Mesenchymal stem cell (in vitro differentiated cells and primary cell): ENCODE data around the gene PTPRN2.
"Not testable (repeated sequence)": the region's sequence is repeated elsewhere in the genome, so short reads cannot be mapped to it uniquely, and the experiment has no call there.

Experiments used
- DNase-seq: peaks from one replicate; pipeline ENCODE4 v3.0.0-alpha.2; 2013
- H2AFZ ChIP-seq: one replicate; pipeline ENCODE4 v1.6.1; 2013; ENCODE audit warnings: low read depth, mild to moderate bottlenecking, control low read depth, inconsistent platforms, low read length, moderate library complexity
- H2AK5ac ChIP-seq: 2 replicates; pipeline ENCODE4 v1.6.1; 2013; ENCODE audit warnings: low read length, moderate library complexity, mild to moderate bottlenecking, inconsistent platforms; ENCODE audit not compliant: severe bottlenecking
- H2BK120ac ChIP-seq: one replicate; pipeline ENCODE4 v1.6.1; 2013; ENCODE audit warnings: low read depth, mild to moderate bottlenecking, inconsistent platforms, low read length, moderate library complexity
- H2BK12ac ChIP-seq, 2 experiments: one replicate each; pipeline ENCODE4 v1.6.1; 2013; ENCODE audit warnings: inconsistent platforms in 2 of 2, low read length in 2 of 2, mild to moderate bottlenecking in 2 of 2, moderate library complexity in 2 of 2, control low read depth in 1 of 2
- H2BK15ac ChIP-seq: one replicate; pipeline ENCODE4 v1.6.1; 2013; ENCODE audit warnings: mild to moderate bottlenecking, low read depth, inconsistent platforms; ENCODE audit not compliant: poor library complexity, severe bottlenecking
- H2BK5ac ChIP-seq: 2 replicates; pipeline ENCODE4 v1.6.1; 2013; ENCODE audit warnings: low read depth, mild to moderate bottlenecking, low read length, control low read depth, inconsistent platforms; ENCODE audit not compliant: poor library complexity, severe bottlenecking
- H3K14ac ChIP-seq, 2 experiments: one replicate each; pipeline ENCODE4 v1.6.1; 2013; ENCODE audit warnings: inconsistent platforms in 2 of 2, low read length in 2 of 2, control low read depth in 1 of 2, mild to moderate bottlenecking in 1 of 2, moderate library complexity in 1 of 2
- H3K18ac ChIP-seq, 2 experiments: one replicate each; pipeline ENCODE4 v1.6.1; 2013; ENCODE audit warnings: inconsistent platforms in 2 of 2, low read length in 2 of 2, control low read depth in 1 of 2, low read depth in 1 of 2, mild to moderate bottlenecking in 1 of 2
- H3K23ac ChIP-seq, 2 experiments: one replicate each; pipeline ENCODE4 v1.6.1; 2013; ENCODE audit warnings: inconsistent platforms in 2 of 2, low read length in 2 of 2, mild to moderate bottlenecking in 2 of 2, moderate library complexity in 2 of 2, control low read depth in 1 of 2
- H3K27ac ChIP-seq: 2 replicates; pipeline ENCODE4 v1.5.1; 2013; ENCODE audit warnings: mild to moderate bottlenecking, moderate library complexity, low read length, control low read depth, inconsistent platforms; ENCODE audit not compliant: poor library complexity, severe bottlenecking
- H3K27me3 ChIP-seq, 2 experiments: 2 replicates each; pipeline versions ENCODE4 v1.6.1 to v1.7.0; 2013; ENCODE audit warnings: low read length in 2 of 2, mild to moderate bottlenecking in 2 of 2, moderate library complexity in 2 of 2, control low read depth in 1 of 2, inconsistent platforms in 1 of 2; ENCODE audit not compliant: control insufficient read depth in 1 of 2, insufficient read depth in 1 of 2
- H3K36me3 ChIP-seq, 2 experiments: 2 replicates each; pipeline versions ENCODE4 v1.6.1 to v1.7.0; 2013; ENCODE audit warnings: low read length in 2 of 2, control low read depth in 1 of 2, inconsistent platforms in 1 of 2, low read depth in 1 of 2, mild to moderate bottlenecking in 1 of 2; ENCODE audit not compliant: insufficient read depth in 2 of 2, control insufficient read depth in 1 of 2
- H3K4ac ChIP-seq, 2 experiments: one replicate each; pipeline ENCODE4 v1.6.1; 2013; ENCODE audit warnings: inconsistent platforms in 2 of 2, low read length in 2 of 2, mild to moderate bottlenecking in 2 of 2, moderate library complexity in 2 of 2, control low read depth in 1 of 2, low read depth in 1 of 2
- H3K4me1 ChIP-seq: 2 replicates; pipeline ENCODE4 v1.6.1; 2013; ENCODE audit warnings: low read depth, low read length, control low read depth; ENCODE audit not compliant: control insufficient read depth, insufficient read depth
- H3K4me2 ChIP-seq: 2 replicates; pipeline ENCODE4 v1.6.1; 2013; ENCODE audit warnings: low read length, mild to moderate bottlenecking, inconsistent platforms; ENCODE audit not compliant: poor library complexity, severe bottlenecking
- H3K4me3 ChIP-seq, 2 experiments: 2 replicates each; pipeline versions ENCODE4 v1.5.1 to v1.7.0; 2013; ENCODE audit warnings: low read length in 2 of 2, mild to moderate bottlenecking in 2 of 2, control low read depth in 1 of 2, low read depth in 1 of 2; ENCODE audit not compliant: insufficient read depth in 1 of 2
- H3K79me1 ChIP-seq: replicated peaks from 2 replicates; pipeline ENCODE4 v1.6.1; 2013; ENCODE audit warnings: mild to moderate bottlenecking, control low read depth, low read length, inconsistent platforms; ENCODE audit not compliant: poor library complexity, severe bottlenecking
- H3K9ac ChIP-seq: 2 replicates; pipeline ENCODE4 v1.7.0; 2013; ENCODE audit warnings: mild to moderate bottlenecking, low read length, moderate library complexity
- H3K9me3 ChIP-seq: 2 replicates; pipeline ENCODE4 v1.7.0; 2013; ENCODE audit warnings: mild to moderate bottlenecking, low read length; ENCODE audit not compliant: control insufficient read depth
- H4K8ac ChIP-seq: one replicate; pipeline ENCODE4 v1.6.1; 2013; ENCODE audit warnings: inconsistent platforms, mild to moderate bottlenecking, low read length, moderate library complexity
- H4K91ac ChIP-seq: one replicate; pipeline ENCODE4 v1.6.1; 2013; ENCODE audit warnings: mild to moderate bottlenecking, low read length, inconsistent platforms
- WGBS: methylation state at CpG from one replicate; pipeline ENCODE4 v1.1.7; 2013; ENCODE audit warnings: mixed read lengths; 5-methylcytosine and 5-hydroxymethylcytosine counted together

Gene PTPRN2

GRCh38 chr7:158460665-158461064 is 127.0 kb downstream of the PTPRN2 start:
- H3K27ac ChIP-seq = no peak overlapping the region
- H2AFZ ChIP-seq = no peak overlapping the region
- H4K8ac ChIP-seq = no peak overlapping the region
- H3K23ac ChIP-seq = no peak overlapping the region
- no peak overlapping the region for H3K9ac ChIP-seq
- no peak overlapping the region for H3K4me3 ChIP-seq
- H3K14ac ChIP-seq = no peak overlapping the region
- H2AK5ac ChIP-seq = no peak overlapping the region
- WGBS = 92% methylated on average over 6 of the region's 6 CpGs
- H3K79me1 ChIP-seq = no peaks in the 10 kb centered on the region
- H3K9me3 ChIP-seq = peaks cover 11% of the 10 kb centered on the region
- no peaks in the 10 kb centered on the region for H3K4me1 ChIP-seq
- no peak overlapping the region for H3K4me2 ChIP-seq
- H2BK15ac ChIP-seq = no peak overlapping the region
- H2BK5ac ChIP-seq = no peak overlapping the region
- no peak overlapping the region for H3K4ac ChIP-seq
- no peak overlapping the region for H4K91ac ChIP-seq
- H3K27me3 ChIP-seq = no peaks in the 10 kb centered on the region
- H3K36me3 ChIP-seq = peaks cover 0 to 3% of the 10 kb centered on the region in 2 experiments
- no peak overlapping the region for H2BK120ac ChIP-seq
- no peak overlapping the region for H3K18ac ChIP-seq
- no peak overlapping the region for H2BK12ac ChIP-seq
- no peak for DNase-seq

- Histone ChIP-seq H4K8ac (no peak overlapping the region), H4K91ac (no peak overlapping the region), H2BK5ac (no peak overlapping the region), H3K4ac (no peak overlapping the region), H3K4me1 (no peaks in the 10 kb centered on the region), H3K27me3 (no peaks in the 10 kb centered on the region), H3K9ac (no peak overlapping the region), H3K4me3 (no peak overlapping the region), H2AK5ac (no peak overlapping the region), H3K23ac (no peak overlapping the region), H3K27ac (no peak overlapping the region), H3K14ac (no peak overlapping the region), H2BK15ac (no peak overlapping the region), H3K36me3 (peaks cover 0 to 3% of the 10 kb centered on the region in 2 experiments), H3K4me2 (no peak overlapping the region), H3K9me3 (peaks cover 11% of the 10 kb centered on the region), H2AFZ (no peak overlapping the region), H3K18ac (no peak overlapping the region), H3K79me1 (no peaks in the 10 kb centered on the region), H2BK120ac (no peak overlapping the region), H2BK12ac (no peak overlapping the region)
- no peak for DNase-seq
- 70% methylated on average over 13 of the region's 13 CpGs for WGBS
Measured at GRCh38 chr7:158458716-158459282, 128.8 kb downstream of the PTPRN2 start.

GRCh38 chr7:158458096-158458495 is 129.5 kb downstream of the PTPRN2 start:
- Histone ChIP-seq H2BK15ac (no peak overlapping the region), H2AK5ac (no peak overlapping the region), H3K27ac (no peak overlapping the region), H3K9ac (no peak overlapping the region), H3K9me3 (peaks cover 6% of the 10 kb centered on the region), H3K14ac (no peak overlapping the region), H3K18ac (no peak overlapping the region), H3K79me1 (no peaks in the 10 kb centered on the region), H2BK5ac (no peak overlapping the region), H2BK12ac (no peak overlapping the region), H3K4me1 (no peaks in the 10 kb centered on the region), H3K23ac (no peak overlapping the region), H3K4ac (no peak overlapping the region), H4K8ac (no peak overlapping the region), H2AFZ (no peak overlapping the region), H3K36me3 (peaks cover 0 to 3% of the 10 kb centered on the region in 2 experiments), H3K4me3 (no peak overlapping the region), H3K4me2 (no peak overlapping the region), H2BK120ac (no peak overlapping the region), H4K91ac (no peak overlapping the region), H3K27me3 (no peaks in the 10 kb centered on the region)
- no peak for DNase-seq
- 67% methylated on average over 13 of the region's 13 CpGs for WGBS

GRCh38 chr7:158457586-158457985 is 130.0 kb downstream of the PTPRN2 start:
- not testable (repeated sequence) for H3K9ac ChIP-seq, H3K27me3 ChIP-seq, H2BK15ac ChIP-seq, H3K27ac ChIP-seq, H3K4ac ChIP-seq, H3K14ac ChIP-seq, H2BK120ac ChIP-seq, H4K91ac ChIP-seq, H3K36me3 ChIP-seq, H3K23ac ChIP-seq, H3K79me1 ChIP-seq, H4K8ac ChIP-seq, DNase-seq, H3K9me3 ChIP-seq, H3K4me2 ChIP-seq, H2BK12ac ChIP-seq, H2AK5ac ChIP-seq, H2AFZ ChIP-seq, H3K4me1 ChIP-seq, H2BK5ac ChIP-seq, H3K18ac ChIP-seq, H3K4me3 ChIP-seq
- 89% methylated on average over 21 of the region's 22 CpGs for WGBS
